Kasumi-1 (cell line): Measurements from ENCODE around the gene TMEM140.

Experiments used
- DNase-seq, 2 experiments: peaks; one replicate each; lab custom pipeline; 2025; lab: John Stamatoyannopoulos, UW

The TMEM140 gene

DNA sequence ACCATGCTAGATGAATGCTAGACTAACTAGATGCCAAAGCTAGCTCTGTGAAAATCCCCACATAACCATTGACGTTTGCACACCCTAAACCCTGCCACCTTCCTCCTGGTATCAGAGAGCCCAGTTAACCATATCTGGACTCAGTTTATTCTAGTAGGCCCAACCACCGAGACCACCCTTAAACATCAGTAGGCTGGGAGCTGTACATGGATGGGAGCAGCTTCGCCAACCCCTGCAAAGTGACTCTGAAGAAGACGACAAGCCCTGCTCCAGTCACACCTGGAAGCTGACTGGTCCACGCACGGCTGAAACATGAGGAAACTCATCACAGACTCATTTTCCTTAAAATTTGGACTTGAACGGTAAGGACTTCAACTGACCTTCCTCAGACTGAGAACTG is 27.1 kb downstream of the TMEM140 start:
- no peak for DNase-seq

DNA sequence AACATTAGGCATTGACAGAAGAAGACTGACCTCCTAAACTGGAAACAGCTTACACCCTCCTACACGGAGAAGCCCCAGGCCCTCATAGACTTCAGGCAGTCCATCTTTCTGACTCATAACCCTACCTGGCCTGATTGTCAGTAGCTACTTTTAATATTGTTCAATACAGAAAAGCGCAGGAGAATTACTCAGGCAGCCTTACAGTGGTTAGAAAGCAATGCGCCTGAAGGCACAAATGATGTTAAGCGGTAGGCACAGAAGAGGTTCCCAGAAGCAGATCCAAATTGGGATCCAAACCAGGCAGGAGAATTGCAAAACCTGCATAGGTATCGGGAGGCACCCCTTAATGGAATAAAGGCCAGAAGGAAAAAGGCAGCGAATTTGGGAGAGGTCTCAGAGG is 28.1 kb downstream of the TMEM140 start:
- DNase-seq = no peak

DNA sequence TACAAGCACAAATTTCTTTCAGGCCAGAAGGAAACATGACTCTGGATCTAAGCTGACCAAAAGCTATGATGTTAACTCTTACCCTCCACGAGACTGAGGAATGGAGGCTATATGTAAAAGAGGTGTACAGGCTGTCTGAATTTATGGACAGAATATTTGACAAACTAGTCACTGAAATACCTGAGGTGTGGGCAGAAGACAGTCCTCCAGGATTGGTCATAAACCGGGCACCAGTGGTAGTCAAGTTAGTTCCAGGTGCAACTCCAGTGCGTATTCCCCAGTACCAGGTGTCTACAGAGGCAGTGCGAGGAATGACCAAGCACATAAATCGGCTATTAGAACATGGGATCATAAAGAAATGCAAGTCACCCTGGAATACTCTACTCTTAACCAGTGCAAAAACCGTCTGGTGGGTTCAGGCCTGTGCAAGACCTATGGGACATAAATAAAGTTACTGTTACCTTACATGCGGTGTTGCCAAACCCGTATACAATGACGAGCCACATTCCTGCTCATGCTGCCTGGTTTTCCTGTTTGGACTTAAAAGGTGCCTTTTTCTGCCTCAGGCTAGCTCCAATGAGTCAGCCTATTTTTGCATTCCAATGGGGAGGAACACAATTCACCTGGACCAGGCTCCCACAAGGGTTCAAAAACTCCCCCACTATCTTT is 29.3 kb downstream of the TMEM140 start:
- no peak for DNase-seq

- DNase-seq = no peak
Measured at GRCh38 chr7:135178364-135178763, 30.5 kb downstream of the TMEM140 start.

- DNase-seq = no peak
Measured at GRCh38 chr7:135179321-135179925, 31.6 kb downstream of the TMEM140 start.

DNA sequence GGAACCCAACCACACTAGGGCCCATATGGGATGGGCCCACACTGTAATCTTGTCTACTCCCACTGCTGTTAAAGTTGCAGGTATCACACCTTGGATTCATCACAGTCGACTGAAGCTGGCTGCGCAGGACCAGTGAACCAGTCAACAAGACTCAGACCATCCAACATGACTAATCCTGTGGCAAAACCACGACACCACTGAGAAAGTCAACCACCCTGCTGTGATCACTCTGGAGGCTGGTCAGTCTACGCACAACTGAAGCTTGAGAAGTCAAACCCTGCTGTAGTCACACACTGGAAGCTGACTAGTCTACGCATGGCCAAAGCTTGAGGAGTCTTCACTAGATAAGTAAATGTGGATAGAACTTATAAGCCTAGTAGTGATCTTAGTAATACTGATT is 32.2 kb downstream of the TMEM140 start:
- DNase-seq = no peak

GRCh38 chr7:135181261-135181928 is 33.5 kb downstream of the TMEM140 start:
- no peak for DNase-seq

DNA sequence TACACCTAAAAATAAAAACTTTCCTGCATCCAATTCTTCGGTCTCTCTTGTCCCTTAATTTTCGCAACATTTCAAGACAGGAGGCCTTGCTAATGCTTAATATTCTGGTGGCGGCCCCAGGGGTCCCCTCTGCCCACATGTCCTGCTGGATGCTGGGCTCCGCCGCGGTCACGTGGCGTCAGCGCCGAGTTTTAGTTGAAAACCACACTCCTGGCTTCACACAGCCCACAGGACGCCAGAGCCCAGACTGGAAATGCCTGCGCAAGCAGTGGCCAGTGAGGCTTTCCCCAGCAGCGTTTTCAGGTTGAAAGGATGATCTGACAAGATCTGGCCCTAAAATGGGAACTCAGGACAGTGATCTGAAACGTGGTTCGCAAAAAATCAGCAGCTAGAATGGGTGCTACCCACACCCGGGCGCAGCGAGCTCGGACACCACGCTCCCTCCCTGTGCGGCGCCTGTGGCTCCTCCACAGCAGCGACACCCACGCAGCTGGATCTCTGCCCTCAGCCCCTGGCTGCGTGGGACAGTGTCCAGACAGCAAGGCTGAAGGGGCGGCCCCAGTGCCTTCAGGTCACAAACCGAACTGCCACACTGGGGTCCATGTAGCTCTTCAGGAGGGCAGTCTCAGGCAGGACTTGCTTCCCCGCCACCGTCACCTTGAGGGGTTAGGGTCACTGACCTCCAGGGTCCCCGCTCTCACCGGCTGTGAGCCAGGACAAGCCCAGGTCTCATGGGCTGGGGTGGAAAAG is 34.2 kb downstream of the TMEM140 start:
- DNase-seq = no peak

DNA sequence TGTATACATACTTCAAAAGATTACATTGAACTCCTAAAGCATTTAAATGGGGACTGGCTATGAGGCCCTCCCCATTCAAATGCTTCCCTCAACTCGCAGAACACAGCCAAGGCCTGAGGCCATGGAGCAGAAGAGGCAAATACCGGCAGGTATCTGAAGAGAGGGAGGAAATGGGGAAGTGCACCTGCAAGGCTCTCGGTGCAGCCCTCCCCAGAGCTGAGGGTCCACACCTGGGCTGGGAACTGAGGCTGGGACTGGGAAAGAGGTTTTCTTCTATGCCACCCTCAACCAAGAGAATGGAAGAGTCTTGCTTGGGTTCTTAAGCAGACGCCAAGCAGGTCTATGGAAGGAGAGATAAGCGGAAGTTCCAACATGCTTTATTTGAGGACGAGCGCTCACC is 35.6 kb downstream of the TMEM140 start:
- DNase-seq = no peak

DNA sequence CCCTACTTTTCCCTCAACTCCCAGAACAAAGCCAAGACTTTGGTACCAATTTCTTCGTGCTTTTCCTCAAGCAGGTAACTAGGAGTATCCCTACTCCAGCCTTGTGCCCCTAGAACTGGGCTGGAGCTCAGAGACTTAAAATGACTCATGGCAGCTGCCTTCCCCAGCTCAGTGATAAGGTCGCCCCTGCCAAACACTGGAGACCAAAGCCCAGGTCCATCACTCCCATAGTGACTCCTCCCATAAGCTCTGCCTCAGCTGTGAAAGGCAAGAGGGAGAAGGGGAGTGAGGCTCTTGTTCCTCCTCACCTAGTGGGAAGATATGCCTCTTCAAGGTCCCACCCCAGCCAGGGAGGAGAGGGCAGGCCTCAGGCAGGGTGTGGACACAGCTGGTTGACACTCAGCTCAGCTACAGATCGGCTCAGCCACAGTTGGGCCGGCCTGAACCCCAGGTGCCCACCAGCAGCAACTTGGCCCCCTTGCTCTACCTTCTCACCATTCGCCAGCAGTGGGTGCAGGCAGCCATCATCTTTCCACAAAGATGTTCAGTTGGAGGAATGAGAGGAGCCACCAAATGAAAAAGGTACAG is 36.5 kb downstream of the TMEM140 start:
- no peak for DNase-seq

DNA sequence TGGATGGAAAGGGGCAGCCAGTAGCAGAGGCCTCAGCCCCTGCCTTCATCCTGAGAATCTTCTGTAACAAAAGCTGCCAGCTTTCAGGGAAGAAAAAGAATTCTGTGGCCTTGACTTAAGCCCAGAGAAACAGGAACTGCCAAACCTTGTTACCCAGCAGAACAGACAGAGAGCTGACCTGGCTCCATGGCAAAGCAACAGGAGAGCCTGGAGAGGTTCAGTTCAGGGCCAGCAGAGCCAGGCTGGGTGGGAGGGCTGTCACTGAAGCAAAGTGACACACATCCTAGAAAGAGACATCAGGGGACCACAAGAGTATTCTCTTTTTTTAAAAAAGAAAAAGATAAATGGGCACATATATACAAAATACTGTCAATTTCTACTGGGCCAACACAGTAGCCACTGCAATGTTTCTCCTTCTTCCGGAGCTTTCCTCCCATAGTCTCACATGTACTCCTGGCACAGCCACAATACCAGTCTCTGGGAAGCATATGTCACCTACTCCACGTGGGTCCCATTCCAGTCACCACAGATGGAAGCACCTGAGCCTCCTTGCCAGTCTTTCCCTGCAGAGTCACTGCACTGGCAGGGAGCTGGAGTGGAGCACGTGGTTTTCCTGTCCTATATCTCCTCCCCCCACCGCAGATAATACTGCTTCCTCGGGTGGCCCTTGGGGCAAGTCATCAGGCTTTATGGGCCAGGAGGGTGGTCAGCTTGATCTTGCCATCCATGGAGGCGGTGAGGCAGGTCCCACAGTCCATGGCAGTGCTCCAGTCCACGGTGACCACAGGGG is 37.8 kb downstream of the TMEM140 start:
- DNase-seq = no peak

- no peak for DNase-seq
Measured at GRCh38 chr7:135186261-135186540, 38.3 kb downstream of the TMEM140 start.

DNA sequence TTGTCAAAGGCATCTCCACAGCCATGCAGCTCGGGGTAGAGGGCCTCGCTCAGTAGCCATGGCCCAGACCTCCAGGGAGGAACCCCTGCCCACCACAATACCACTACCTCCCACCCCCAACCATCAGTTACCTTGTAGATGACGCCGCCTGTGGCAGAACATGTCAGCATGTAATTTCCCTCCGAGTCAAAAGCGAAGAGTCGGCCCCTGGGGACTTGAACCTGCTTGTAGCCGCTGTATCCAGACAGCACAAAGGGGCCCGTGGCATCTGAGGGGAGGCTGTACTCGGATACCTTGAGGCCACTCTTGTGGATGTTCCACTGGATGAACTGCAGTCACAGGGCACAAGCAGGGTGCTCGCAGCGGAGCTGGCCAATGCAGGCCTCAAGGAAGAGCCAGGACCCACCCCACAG is 39.0 kb downstream of the TMEM140 start:
- DNase-seq = no peak

DNA sequence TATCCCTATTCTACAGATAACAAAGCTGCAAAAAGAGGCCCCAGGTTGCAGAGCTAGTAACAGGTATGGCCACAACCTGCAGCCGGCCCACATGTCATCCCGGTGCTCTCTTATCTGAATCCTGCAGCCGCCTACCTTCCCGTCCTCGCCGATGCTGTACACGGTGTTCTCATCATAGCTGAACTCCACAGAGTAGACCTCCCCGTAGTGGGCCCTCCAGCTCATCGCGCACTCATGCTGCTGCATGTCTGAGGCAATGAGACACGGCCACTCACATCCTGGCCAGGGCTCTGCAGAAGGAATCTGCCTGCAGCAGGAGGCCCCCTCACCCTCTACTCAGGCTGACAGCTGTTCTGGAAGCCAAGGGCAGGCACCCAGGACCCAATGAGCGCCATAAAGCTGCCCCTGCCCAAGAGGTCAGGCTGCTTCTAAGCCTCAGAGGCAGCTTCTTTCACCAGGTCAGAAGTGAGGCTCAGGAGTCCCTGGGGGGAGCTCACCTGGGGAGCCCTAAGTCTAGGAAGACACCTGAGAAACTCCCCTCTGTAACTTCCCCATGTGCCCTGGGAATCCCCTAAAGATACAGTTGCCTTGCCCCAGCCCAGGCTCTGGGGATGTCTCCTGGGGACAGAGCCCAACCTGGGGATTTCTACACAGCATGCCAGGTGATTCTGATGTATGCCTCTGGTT is 40.6 kb downstream of the TMEM140 start:
- DNase-seq = no peak

DNA sequence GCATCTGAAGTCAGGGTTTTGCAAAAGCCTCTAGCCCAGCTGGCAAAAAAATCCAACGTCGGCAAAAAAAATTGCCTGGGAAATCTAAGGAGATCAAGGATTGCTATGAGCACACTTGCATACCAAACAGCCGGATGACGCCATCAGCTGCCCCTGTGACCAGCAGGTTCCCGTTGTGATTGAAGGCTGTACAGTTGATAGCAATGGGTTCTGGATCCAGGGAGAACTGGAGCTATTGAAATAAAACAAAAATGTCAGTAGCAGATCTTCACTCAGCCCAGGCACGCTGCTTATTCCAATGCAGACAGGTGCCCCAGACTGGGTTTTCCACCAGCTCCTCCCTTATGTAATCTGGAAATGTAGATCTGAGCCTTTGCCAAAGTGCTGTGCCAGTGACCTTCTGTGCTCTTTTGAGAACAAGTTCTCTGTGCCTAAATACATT is 41.4 kb downstream of the TMEM140 start:
- DNase-seq = no peak

GRCh38 chr7:135189961-135190360 is 42.1 kb downstream of the TMEM140 start:
- no peak for DNase-seq

- DNase-seq = no peak
Measured at GRCh38 chr7:135190703-135191102, 42.8 kb downstream of the TMEM140 start.

- no peak for DNase-seq
Measured at GRCh38 chr7:135192914-135193536, 45.2 kb downstream of the TMEM140 start.

DNA sequence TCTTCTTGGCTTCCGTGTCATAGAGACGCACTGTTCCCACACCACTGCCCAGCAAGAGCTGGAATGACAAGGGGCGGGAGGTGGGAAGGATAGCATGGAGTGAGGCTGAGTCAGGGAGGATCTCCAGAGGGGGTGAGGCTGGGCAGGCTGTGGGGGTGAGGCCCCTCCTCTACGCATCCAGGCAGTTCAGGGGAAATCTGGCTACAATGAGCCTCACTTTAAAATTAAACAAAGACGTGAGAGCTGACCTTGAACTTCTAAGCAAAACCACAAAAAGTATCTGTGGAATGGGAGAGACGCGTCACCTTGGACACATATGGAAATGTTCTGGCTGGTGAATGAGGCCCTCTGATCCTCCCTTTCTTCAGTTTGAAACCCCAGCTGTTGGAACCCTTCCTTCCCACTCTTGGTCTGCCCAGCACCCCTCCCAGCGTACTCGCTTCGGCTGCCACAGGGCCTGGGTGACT is 45.8 kb downstream of the TMEM140 start:
- no peak for DNase-seq

DNA sequence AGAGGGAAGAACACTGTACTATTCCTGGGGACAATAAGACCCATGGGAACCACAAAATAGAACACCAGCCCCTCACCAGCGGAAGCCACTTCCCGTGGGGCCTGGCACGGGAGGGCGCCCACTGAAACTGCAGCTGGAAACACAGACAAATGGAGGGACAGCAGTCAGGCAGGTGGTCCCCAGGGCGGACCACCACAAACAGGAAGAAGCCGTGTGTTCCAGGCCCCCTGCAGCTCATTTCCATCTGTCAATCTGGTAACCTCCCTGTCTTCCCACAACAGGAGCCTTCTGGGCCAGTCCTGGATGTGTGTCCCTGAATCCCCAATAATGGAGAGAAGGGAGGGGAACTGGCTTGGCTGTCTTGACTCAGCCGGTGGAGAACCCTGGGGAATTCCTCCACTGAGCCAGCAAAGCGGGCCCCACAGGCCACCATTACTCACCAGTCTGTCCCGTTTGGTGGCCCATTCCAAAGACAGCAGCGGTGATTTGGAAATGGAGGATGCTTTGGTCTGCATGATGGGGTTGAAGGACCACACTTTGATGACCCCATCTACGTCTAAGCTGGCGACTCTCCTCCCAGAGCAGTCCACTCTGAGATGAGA is 46.7 kb downstream of the TMEM140 start:
- DNase-seq = no peak
